GM12878 (cell line): ENCODE results near the gene IFITM2. TPM values are rescaled to one million over a fixed set of nuclear protein-coding genes. Genes with fewer than 3 reads are reported as not detected.
A peak's percentile ranks its signal among the peaks of the same experiment; 100 is the strongest.

ENCODE experiments used
- ATAC-seq: fragments of 200-7000 bp; cut with Tn5 transposase; 3 replicates; pipeline ENCODE4 v1.9.1; 2020; ENCODE audit warnings: mild to moderate bottlenecking, moderate library complexity
- BruUV-seq: library from RNA; stranded (reverse); fragments of 400-500 nt; replicated peaks from 2 replicates; lab custom pipeline; 2021; lab: Mats Ljungman, UMichigan
- CTCF ChIA-PET: fragments of 300-600 bp; sonication (Branson Sonifier 250); formaldehyde crosslinking; extraction: SDS; loops from one replicate; lab custom pipeline; 2021; ENCODE audit warnings: inconsistent platforms; lab: Yijun Ruan, JAX
- POLR2A ChIA-PET: fragments of 350-600 bp; formaldehyde crosslinking; extraction: SDS; loops from one replicate; lab custom pipeline; 2021; ENCODE audit warnings: inconsistent platforms; lab: Charles Lee
- RAD21 ChIA-PET: fragments of 300-600 bp; sonication (Branson Sonifier 250); formaldehyde crosslinking; loops from one replicate; lab custom pipeline; 2023; ENCODE audit warnings: antibody characterized with exemption; ENCODE audit not compliant: unreplicated experiment; lab: Charles Lee
- SMC1A ChIA-PET: fragments of 300-600 bp; sonication (Branson Sonifier 250); formaldehyde crosslinking; loops from one replicate; lab custom pipeline; 2023; ENCODE audit not compliant: unreplicated experiment, uncharacterized antibody; lab: Charles Lee
- DNase-seq: peaks from one replicate; pipeline ENCODE4 v3.0.0-alpha.2; 2011; ENCODE audit warnings: low read depth, low spot score
- FAIRE-seq: peaks from 3 replicates; lab custom pipeline; 2011; peaks lifted over from hg19 to GRCh38; lab: Jason Lieb, UNC
- H2AFZ ChIP-seq: 2 replicates; pipeline ENCODE4 v1.6.0; 2011; ENCODE audit warnings: low read depth, low read length, control low read depth; ENCODE audit not compliant: control insufficient read depth
- H3K27ac ChIP-seq: 2 replicates; pipeline ENCODE4 v1.5.1; 2011; ENCODE audit warnings: control low read depth; ENCODE audit not compliant: control insufficient read depth, insufficient read depth
- H3K27me3 ChIP-seq, 2 experiments: replicated peaks in 1 of 2; 2 replicates each; pipeline versions ENCODE4 v1.6.0 to v1.6.1; 2011; ENCODE audit warnings: low read length in 1 of 2; ENCODE audit not compliant: control insufficient read depth in 2 of 2, insufficient read depth in 2 of 2
- H3K36me3 ChIP-seq, 2 experiments: 2 replicates each; pipeline ENCODE4 v1.5.1; 2011; ENCODE audit warnings: low read length in 1 of 2; ENCODE audit not compliant: control insufficient read depth in 2 of 2, insufficient read depth in 2 of 2
- H3K4me1 ChIP-seq: 2 replicates; pipeline ENCODE4 v1.6.1; 2011; ENCODE audit warnings: mild to moderate bottlenecking, low read length, moderate library complexity, mixed read lengths; ENCODE audit not compliant: control insufficient read depth, insufficient read depth
- H3K4me2 ChIP-seq: 2 replicates; pipeline ENCODE4 v1.6.0; 2011; ENCODE audit warnings: control low read depth; ENCODE audit not compliant: control insufficient read depth, insufficient read depth
- H3K4me3 ChIP-seq: fragments of 200-600 bp; sonication (generic); 2 replicates; pipeline ENCODE4 v1.5.1; 2016
- H3K79me2 ChIP-seq: 2 replicates; pipeline ENCODE4 v1.6.0; 2011; ENCODE audit warnings: low read length; ENCODE audit not compliant: control insufficient read depth, insufficient read depth
- H3K9ac ChIP-seq: 2 replicates; pipeline ENCODE4 v1.8.0; 2011; ENCODE audit warnings: low read length, control low read depth, mixed read lengths; ENCODE audit not compliant: control insufficient read depth, insufficient read depth
- H3K9me3 ChIP-seq: replicated peaks from 3 replicates; pipeline ENCODE4 v1.5.1; 2011; ENCODE audit warnings: mild to moderate bottlenecking, low read length; ENCODE audit not compliant: control insufficient read depth, insufficient read depth
- H4K20me1 ChIP-seq: 2 replicates; pipeline ENCODE4 v1.6.0; 2011; ENCODE audit not compliant: control insufficient read depth, insufficient read depth
- DPF2 ChIP-seq: fragments of 450-650 bp; IDR thresholded peaks from 2 replicates; pipeline ENCODE4 v1.6.1; 2017; ENCODE audit warnings: mild to moderate bottlenecking
- GABPA ChIP-seq: IDR thresholded peaks from 2 replicates; pipeline ENCODE4 v1.6.1; 2014; ENCODE audit warnings: antibody characterized with exemption, low read depth, mild to moderate bottlenecking, inconsistent platforms
- KAT2A ChIP-seq: conservative IDR thresholded peaks from 2 replicates; pipeline ENCODE4 v1.6.1; 2011; ENCODE audit warnings: low read depth, low read length; ENCODE audit not compliant: control insufficient read depth
- KLF5 ChIP-seq: fragments of 450-650 bp; IDR thresholded peaks from 2 replicates; pipeline ENCODE4 v1.6.1; 2014; ENCODE audit warnings: mild to moderate bottlenecking; ENCODE audit not compliant: partially characterized antibody
- NFYB ChIP-seq: IDR thresholded peaks from 2 replicates; pipeline ENCODE4 v1.6.1; 2011; ENCODE audit warnings: low read depth, mild to moderate bottlenecking, low read length, improper control_type of control experiment, moderate library complexity; ENCODE audit not compliant: insufficient read depth
- NR2C1 ChIP-seq: fragments of 450-650 bp; IDR thresholded peaks from 2 replicates; pipeline ENCODE4 v1.6.1; 2017; ENCODE audit warnings: antibody characterized with exemption, mild to moderate bottlenecking, moderate library complexity
- PML ChIP-seq: IDR thresholded peaks from 2 replicates; pipeline ENCODE4 v1.6.1; 2012; ENCODE audit warnings: low read length, inconsistent platforms
- POLR2AphosphoS2 ChIP-seq: IDR thresholded peaks from 2 replicates; pipeline ENCODE4 v1.6.1; 2011; ENCODE audit warnings: low read depth, mild to moderate bottlenecking, low read length, improper control_type of control experiment, moderate library complexity
- TARDBP ChIP-seq: IDR thresholded peaks from 2 replicates; pipeline ENCODE4 v1.6.1; 2016; ENCODE audit warnings: borderline replicate concordance
- ZNF217 ChIP-seq: fragments of 450-650 bp; IDR thresholded peaks from 2 replicates; pipeline ENCODE4 v1.6.1; 2017; ENCODE audit warnings: antibody characterized with exemption, mild to moderate bottlenecking
- ZNF24 ChIP-seq: fragments of 450-650 bp; IDR thresholded peaks from 2 replicates; pipeline ENCODE4 v1.6.1; 2017; ENCODE audit warnings: antibody characterized with exemption, mild to moderate bottlenecking
- ZNF384 ChIP-seq: IDR thresholded peaks from 2 replicates; pipeline ENCODE4 v1.6.1; 2012; ENCODE audit warnings: low read depth, mild to moderate bottlenecking, low read length, improper control_type of control experiment, borderline replicate concordance
- WGBS: methylation state at CpG from one replicate; pipeline ENCODE4 v1.1.6; 2016; ENCODE audit warnings: low lambda C conversion rate; ENCODE audit not compliant: insufficient replicate concordance, insufficient coverage; ENCODE audit errors: missing lambda C conversion rate; 5-methylcytosine and 5-hydroxymethylcytosine counted together
- in situ Hi-C: fragments of 300-500 bp; cut with MboI; formaldehyde crosslinking; loops from 9 replicates; pipeline ENCODE4 v1.14.3; 2018; ENCODE audit warnings: mixed read lengths
- intact Hi-C: fragments of 100-400 bp; cut with micrococcal nuclease; formaldehyde crosslinking; loops from one replicate; pipeline ENCODE4 v1.14.2; 2022; ENCODE audit not compliant: unreplicated experiment
- polyA plus RNA-seq, 11 experiments: library from polyadenylated mRNA; depleted of rRNA in 4 of 11; unstranded in 6 of 11; stranded (reverse) in 5 of 11; fragments of >200 nt; fragmentation: Nextera tagmentation in 4 of 11; fragmentation: Illumina TruSeq in 1 of 11; extraction: Ambion mirVana in 4 of 11; extraction: Trizol in 1 of 11; gene quantifications; 1 replicate in 1 of 11; 2 replicates in 10 of 11; pipeline versions ENCODE4 v1.2.1 to v1.2.3, GENCODE V29; 2011 to 2016; ENCODE audit warnings: inconsistent platforms in 2 of 11, missing spikeins in 2 of 11, low read depth in 1 of 11
- total RNA-seq, 4 experiments: library from RNA; depleted of rRNA in 3 of 4; stranded (reverse); fragments of >200 nt in 3 of 4; fragmentation: Illumina TruSeq in 1 of 4; extraction: Trizol in 1 of 4; gene quantifications; 2 replicates each; pipeline versions ENCODE4 v1.2.1 to v1.2.3, GENCODE V29; 2013 to 2021
- TF ChIP-seq, protein P1 (sequence below): fragments of 450-650 bp; IDR thresholded peaks from 2 replicates; pipeline ENCODE4 v1.6.1; 2017; ENCODE audit warnings: mild to moderate bottlenecking
- TF ChIP-seq, protein P2 (sequence below): IDR thresholded peaks from 2 replicates; pipeline ENCODE4 v1.6.1; 2011; ENCODE audit warnings: low read depth, mild to moderate bottlenecking, low read length, moderate library complexity, borderline replicate concordance; ENCODE audit errors: extremely low read depth

Gene IFITM2
- total and polyA plus RNA-seq, 10 of the 15 experiments (the other 5 are each of a cell fraction or from before 2014, with no cell fraction given): 116 to 3,672 (median 724) TPM

DNA sequence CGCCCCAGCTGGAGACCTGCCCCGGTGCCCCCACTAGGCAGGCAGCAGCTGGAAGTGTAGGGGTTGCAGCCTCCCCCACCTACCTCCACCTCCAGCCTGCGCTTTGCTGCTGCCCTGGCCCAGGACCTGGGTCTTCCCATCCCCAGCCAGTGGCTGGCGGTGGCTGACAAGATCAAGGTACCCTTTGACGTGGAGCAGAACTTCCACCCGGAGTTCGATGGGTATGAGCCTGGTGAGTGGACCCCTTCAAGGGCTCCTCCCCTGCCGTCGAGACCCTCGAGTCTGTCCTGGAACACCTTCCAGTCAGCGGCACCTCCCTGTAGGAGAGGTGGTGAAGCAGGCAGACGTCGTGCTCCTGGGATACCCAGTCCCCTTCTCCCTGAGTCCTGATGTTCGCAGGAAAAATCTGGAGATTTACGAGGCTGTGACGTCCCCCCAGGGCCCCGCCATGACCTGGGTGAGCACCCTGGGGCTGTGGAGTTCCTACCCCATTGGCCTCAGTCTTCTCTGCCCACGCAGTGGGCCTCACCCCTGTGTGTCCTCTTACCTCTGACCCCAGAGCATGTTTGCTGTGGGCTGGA, 14.3 kb upstream of the IFITM2 start:
- H2AFZ ChIP-seq: no peak overlapping the region
- ChIA-PET SMC1A (no interaction called here), CTCF (no interaction called here), RAD21 (no interaction called here), POLR2A (interaction anchor here (1.5 kb wide), 1 partner anchor 9 kb away, joined by 4 read pairs; no protein-coding TSS in a partner anchor)
- no peak for DNase-seq
- no peak overlapping the region for H3K4me3 ChIP-seq
- WGBS: 90% methylated on average over 18 of the region's 18 CpGs
- H3K9me3 ChIP-seq: no peaks in the 10 kb centered on the region
- H3K27ac ChIP-seq: no peak overlapping the region
- H3K9ac ChIP-seq: no peak overlapping the region
- BruUV-seq: no TSS peak
- no peak for ATAC-seq
- peaks cover 0 to 2% of the 10 kb centered on the region in 2 experiments; a peak in 2 of 4 replicates for H3K27me3 ChIP-seq
- no peak overlapping the region for H3K4me2 ChIP-seq
- TF ChIP-seq GABPA (no peak), ZNF384 (no peak)
- TF ChIP-seq, all 136 proteins: peak for 0
- no peaks in the 10 kb centered on the region for H4K20me1 ChIP-seq
- intact Hi-C loops: no loop called here
- no peaks in the 10 kb centered on the region for H3K36me3 ChIP-seq
- no peaks in the 10 kb centered on the region for H3K79me2 ChIP-seq
- in situ Hi-C loops: no loop called here
- FAIRE-seq: no peak
- peaks cover 5% of the 10 kb centered on the region; the same call in 1 of the 2 replicates for H3K4me1 ChIP-seq

DNA sequence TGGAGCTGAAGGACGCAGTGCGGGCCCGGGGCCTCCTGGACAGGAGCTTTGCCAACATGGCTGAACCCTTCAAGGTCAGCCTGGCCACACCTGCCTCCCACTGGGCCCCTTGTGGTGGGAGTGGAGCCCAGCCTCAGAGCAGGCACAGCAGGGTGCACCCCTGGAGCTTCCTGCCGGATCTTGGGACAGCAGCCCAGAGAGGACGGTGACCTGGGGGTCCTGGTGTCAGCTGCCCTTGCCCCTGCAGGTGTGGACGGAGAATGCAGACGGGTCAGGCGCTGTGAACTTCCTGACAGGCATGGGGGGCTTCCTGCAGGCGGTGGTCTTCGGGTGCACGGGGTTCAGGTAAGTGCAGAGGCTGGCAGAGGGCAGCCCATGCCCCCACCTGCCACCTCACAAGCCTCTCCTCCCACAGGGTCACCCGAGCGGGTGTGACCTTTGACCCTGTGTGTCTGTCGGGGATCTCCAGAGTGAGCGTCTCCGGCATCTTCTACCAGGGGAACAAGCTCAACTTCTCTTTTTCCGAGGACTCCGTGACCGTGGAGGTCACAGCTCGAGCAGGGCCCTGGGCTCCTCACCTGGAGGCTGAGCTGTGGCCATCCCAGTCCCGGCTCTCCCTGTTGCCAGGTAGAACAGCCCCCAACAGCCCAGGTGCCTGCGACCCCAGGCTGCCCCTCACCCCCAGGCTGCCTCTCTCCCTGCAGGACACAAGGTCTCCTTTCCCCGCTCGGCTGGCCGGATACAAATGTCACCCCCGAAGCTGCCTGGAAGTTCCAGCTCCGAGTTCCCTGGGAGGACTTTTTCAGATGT, 13.6 kb upstream of the IFITM2 start:
- CTCF ChIA-PET: interaction anchor here (0.8 kb wide), 1 partner anchor 44 kb away, joined by 4 read pairs; no protein-coding TSS in a partner anchor
- Histone ChIP-seq H3K9ac (no peak overlapping the region), H3K4me2 (no peak overlapping the region), H3K9me3 (no peaks in the 10 kb centered on the region), H2AFZ (no peak overlapping the region), H3K27ac (no peak overlapping the region), H3K4me1 (peaks cover 3% of the 10 kb centered on the region; the same call in 1 of the 2 replicates), H4K20me1 (no peaks in the 10 kb centered on the region), H3K36me3 (no peaks in the 10 kb centered on the region), H3K27me3 (peaks cover 0 to 2% of the 10 kb centered on the region in 2 experiments; a peak in 1 of 4 replicates), H3K4me3 (no peak overlapping the region), H3K79me2 (no peaks in the 10 kb centered on the region)
- WGBS: 81% methylated on average over 27 of the region's 27 CpGs
- SMC1A ChIA-PET: interaction anchor here (1.2 to 1.3 kb wide), 2 partner anchors 12 to 34 kb away, joined by 3 read pairs; no protein-coding TSS in a partner anchor
- BruUV-seq: no TSS peak
- RAD21 ChIA-PET: no interaction called here
- in situ Hi-C loops: no loop called here
- ATAC-seq (no peak), FAIRE-seq (no peak), DNase-seq (no peak)
- POLR2A ChIA-PET: interaction anchor here (1.5 kb wide), 1 partner anchor 10 kb away, joined by 4 read pairs; no protein-coding TSS in a partner anchor
- intact Hi-C loops: no loop called here
- TF ChIP-seq, protein P1, sequence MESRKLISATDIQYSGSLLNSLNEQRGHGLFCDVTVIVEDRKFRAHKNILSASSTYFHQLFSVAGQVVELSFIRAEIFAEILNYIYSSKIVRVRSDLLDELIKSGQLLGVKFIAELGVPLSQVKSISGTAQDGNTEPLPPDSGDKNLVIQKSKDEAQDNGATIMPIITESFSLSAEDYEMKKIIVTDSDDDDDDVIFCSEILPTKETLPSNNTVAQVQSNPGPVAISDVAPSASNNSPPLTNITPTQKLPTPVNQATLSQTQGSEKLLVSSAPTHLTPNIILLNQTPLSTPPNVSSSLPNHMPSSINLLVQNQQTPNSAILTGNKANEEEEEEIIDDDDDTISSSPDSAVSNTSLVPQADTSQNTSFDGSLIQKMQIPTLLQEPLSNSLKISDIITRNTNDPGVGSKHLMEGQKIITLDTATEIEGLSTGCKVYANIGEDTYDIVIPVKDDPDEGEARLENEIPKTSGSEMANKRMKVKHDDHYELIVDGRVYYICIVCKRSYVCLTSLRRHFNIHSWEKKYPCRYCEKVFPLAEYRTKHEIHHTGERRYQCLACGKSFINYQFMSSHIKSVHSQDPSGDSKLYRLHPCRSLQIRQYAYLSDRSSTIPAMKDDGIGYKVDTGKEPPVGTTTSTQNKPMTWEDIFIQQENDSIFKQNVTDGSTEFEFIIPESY: no peak
- no peak for TF ChIP-seq ZNF24
- no peak for TF ChIP-seq DPF2
- 0 out of 2 replicates have a peak, but pooled peaks have one; percentile 35 for TF ChIP-seq NR2C1
- no peak for TF ChIP-seq NFYB
- TF ChIP-seq TARDBP: no peak
- no peak for TF ChIP-seq ZNF217
- no peak for TF ChIP-seq PML
- no peak for TF ChIP-seq KLF5
- TF ChIP-seq, protein P2, sequence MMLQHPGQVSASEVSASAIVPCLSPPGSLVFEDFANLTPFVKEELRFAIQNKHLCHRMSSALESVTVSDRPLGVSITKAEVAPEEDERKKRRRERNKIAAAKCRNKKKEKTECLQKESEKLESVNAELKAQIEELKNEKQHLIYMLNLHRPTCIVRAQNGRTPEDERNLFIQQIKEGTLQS: no peak
- no peak for TF ChIP-seq POLR2AphosphoS2
- TF ChIP-seq KAT2A: no peak
